ENCODE data around the gene RIMBP2.

DNA sequence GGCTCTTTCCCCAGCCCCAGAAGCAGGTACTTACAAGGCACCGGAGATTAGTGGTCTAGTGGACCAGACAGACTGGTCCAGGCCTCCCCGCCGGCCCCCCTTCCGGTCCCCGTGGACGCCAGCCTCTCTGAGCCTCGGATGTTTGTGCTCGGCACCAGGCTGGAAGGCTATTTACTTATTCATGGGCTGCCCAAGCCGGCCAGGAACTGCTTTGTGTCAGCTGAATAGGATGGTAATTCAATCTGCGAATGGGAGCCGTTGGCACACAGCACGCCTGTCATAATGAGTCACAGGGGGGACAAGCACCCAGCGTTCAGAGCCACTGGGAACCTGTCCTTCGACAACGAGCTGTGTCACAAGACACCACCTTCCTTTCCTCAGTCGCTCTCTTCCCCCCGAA lies 82.3 kb downstream of the RIMBP2 start:
- no peak for TF ChIP-seq POLR2A (IDR thresholded peaks at IDR 0.05; ENCODE audit: low read depth, low read length)
- no peak for TF ChIP-seq POLR2AphosphoS5 (IDR thresholded peaks at IDR 0.05; ENCODE audit: low read depth, low read length)

All from GM12892 (cell line).